NCI-H1694 treated with DMSO at 0.1 percent for 48 hours (cell line): ENCODE data around the gene NHERF1.

Source experiments
- DNase-seq: peaks from one replicate; lab custom pipeline; 2025; lab: John Stamatoyannopoulos, UW

Gene NHERF1

DNA sequence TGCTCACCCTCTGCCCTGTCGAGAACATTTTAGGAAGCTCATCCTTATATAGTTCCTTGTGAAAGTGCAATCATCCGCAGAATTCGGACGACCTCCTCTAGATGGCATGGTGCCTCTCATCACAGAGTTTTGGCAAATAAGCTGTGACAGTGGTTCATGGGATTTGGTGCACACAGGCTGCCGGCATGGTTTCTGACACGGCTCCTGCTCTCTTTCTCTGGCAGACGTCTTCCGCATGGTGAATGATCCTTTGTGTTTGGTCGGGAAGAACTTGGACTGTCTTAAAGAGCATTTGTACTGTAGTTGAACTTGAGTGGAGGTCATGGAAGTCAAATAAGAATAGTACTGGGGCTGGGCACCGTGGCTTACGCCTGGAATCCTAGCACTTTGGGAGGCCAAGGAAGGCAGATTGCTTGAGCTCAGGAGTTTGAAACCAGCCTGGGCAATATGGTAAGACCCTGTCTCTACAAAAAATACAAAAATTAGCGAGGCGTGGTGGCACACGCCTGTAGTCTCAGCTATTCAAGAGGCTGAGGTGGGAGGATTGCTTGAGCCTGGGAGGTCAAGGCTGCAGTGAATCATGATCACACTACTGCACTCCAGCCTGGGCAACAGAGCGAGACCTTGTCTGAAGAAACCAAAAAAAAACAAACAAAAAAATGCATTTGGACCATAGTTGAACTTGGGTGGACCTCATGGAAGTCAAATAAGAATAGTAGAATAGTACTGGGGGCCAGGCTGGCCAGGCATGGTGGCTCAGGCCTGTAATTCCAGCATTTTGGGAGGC, 62.5 kb downstream of the NHERF1 start:
- no peak for DNase-seq

GRCh38 chr17:74812109-74813009, 63.9 kb downstream of the NHERF1 start:
- DNase-seq = no peak

DNA sequence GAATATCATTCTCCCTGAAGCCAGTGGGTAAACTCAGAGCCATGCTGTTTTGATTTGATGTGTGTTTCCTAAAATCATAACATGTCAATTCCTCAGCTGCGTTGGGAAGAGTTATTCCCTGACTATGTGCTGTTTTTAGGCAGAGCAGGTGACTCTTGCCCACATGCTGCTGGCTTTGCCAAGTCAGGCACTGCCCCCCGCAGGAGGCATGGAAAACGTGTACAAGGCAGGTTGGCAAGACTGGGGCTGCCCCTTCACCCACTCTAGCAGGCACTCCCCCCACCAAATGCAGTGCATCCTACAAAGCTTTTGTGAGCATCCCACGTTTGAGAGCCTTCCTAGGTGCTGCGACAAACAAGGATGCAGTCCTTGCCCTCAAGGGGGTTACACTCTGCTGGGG, 66.0 kb downstream of the NHERF1 start:
- peak; percentile 40 for DNase-seq

DNA sequence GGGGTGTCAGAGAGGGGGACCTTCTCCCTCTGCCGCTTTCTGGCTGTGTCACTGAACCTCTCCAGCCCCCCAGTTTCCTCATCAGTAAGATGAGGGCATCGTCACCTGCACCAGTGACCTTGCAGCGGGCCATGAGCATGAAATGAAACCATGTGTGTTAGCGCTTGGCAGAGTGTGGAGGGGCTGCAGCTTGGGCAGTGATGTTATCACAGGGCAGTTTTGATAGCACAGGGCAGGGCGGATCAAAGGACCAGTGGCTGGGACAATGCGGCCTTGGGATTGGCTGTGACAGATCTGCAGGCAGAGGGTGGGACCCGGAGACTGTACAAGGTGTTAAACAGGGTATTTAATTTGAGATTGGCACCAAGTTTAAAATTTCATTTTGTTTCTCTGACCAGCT, 66.6 kb downstream of the NHERF1 start:
- DNase-seq = no peak

GRCh38 chr17:74815550-74816370, 67.3 kb downstream of the NHERF1 start:
- DNase-seq = peak; percentile 51

DNA sequence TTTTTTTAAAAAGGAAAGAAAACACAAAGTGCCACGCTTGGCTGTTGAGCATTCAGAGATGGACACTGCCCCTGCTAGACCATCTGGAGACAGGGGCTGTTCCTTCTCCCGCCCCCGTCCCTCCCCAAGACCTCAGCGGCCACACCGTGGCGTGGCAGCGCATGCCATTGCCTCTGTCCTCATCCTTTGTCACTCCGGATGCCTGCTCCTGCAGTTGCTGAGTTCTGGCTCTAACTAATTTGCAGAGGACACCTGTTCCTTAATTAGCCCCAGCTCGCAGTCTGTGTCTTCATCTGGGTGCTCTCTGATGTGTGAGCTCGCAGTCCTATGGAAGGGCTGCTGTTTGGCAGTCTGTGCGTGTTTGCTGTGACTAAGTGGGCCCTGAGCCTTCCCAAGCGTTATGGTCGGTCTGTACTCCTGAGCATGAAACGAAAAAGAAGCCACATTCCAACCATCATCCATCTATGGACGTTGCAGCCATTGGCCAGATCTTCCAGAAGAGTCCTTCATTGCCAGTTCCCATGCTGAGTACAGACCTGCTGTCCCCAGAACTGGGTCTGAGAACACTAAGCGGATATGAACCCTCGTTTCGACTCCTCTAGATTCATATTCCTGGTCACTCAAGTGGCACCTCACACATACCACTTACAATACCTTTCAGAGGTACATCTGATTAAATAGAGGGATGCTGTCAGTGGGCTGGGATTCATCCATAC, 68.6 kb downstream of the NHERF1 start:
- DNase-seq = peak; percentile 90

DNA sequence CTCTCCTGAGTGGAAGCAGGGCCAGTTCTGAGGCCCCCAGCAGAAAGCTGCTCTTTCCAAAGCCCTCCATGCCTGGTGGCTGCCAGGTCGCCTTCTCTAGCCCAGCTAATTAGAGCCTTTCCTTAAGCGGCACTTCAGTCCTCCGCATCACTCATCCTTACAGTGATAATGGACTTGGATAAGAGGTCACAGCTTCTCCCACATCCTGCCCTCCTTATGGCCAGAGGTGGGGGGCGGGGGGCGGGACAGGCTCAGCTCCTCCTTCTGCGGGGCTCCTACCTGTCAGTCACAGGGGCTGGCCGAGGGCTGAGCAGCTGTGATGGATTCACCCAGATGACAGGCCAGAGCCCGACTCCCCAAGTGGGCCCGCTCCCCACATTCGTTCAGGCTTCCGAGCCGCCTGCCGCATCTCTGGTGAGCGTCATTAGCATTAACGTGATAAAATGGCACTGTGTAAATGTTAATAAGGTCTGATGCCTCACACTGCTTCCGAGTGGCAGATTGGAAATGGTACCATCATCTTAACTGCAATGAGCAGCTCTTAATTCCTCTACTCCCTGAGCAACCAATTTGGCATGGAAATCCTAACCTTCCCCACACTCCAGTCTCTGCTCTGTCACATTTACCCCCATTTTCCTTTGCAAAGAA, 70.0 kb downstream of the NHERF1 start:
- DNase-seq = no peak
